Measurements from ENCODE around the gene RAD51D. TPM values are rescaled to one million over a fixed set of nuclear protein-coding genes. Genes with fewer than 3 reads are reported as not detected.
A peak's percentile ranks its signal among the peaks of the same experiment; 100 is the strongest.

RAD51D gene
- polyA plus RNA-seq, 1 of the 3 experiments (the other 2 are of a cell fraction), result 11.6 TPM

- peak overlapping the region; percentile 71 to 81 for H3K27ac ChIP-seq (ENCODE audit: low read depth in 2 of 2, low read length in 1 of 2)
- no peaks in the 10 kb centered on the region for H3K27me3 ChIP-seq (ENCODE audit: insufficient read depth)
- ChIA-PET CTCF (interaction anchor here (0.7 to 2.3 kb wide), 25 partner anchors 9 to 644 kb away, joined by 3 to 22 read pairs (median 4); partner anchors contain the start of gene RAD51D), POLR2A (interaction anchor here (0.6 kb wide), 1 partner anchor 115 kb away, joined by 3 read pairs; no protein-coding TSS in a partner anchor)
- H3K9me3 ChIP-seq, result no peaks in the 10 kb centered on the region
- DNase-seq, result peak; percentile 96
- H3K4me1 ChIP-seq (ENCODE audit: control insufficient read depth in 1 of 2, insufficient read depth in 2 of 2, low read depth in 1 of 2, low read length in 1 of 2), result peaks cover 12 to 22% of the 10 kb centered on the region in 2 experiments; a peak in 3 of 4 replicates
- H2AFZ ChIP-seq (ENCODE audit: low read depth), result peak overlapping the region; percentile 86
- H3K4me2 ChIP-seq, result peak overlapping the region; percentile 95
- H3K36me3 ChIP-seq (replicated peaks in 1 of 2; ENCODE audit: control insufficient read depth in 1 of 2, insufficient read depth in 2 of 2, low read length in 1 of 2), result no peaks in the 10 kb centered on the region
- peaks cover 11% of the 10 kb centered on the region for H3F3A ChIP-seq (replicated peaks; ENCODE audit: insufficient read depth)
- H3K9me2 ChIP-seq, result no peaks in the 10 kb centered on the region
- peaks cover 44% of the 10 kb centered on the region for H3K79me2 ChIP-seq (ENCODE audit: insufficient read depth)
- H3K4me3 ChIP-seq (ENCODE audit: low read depth in 2 of 2, low read length in 1 of 2), result peak overlapping the region; percentile 83 to 92
- peak overlapping the region; percentile 86 for H3K9ac ChIP-seq
- 0% methylated on average over 17 of the region's 80 CpGs for WGBS (ENCODE audit: low lambda C conversion rate)
- H4K20me1 ChIP-seq (ENCODE audit: insufficient read depth), result no peaks in the 10 kb centered on the region
- TF ChIP-seq EZH2phosphoT487 (IDR thresholded peaks at IDR 0.05; ENCODE audit: borderline replicate concordance, low read depth) (no peak), TAF1 (IDR thresholded peaks at IDR 0.05; ENCODE audit: borderline replicate concordance, low read depth, low read length) (peak; percentile 29; the same call in 1 of the 2 replicates), GABPA (IDR thresholded peaks at IDR 0.05; ENCODE audit: low read depth) (no peak), ELF1 (IDR thresholded peaks at IDR 0.05) (no peak), TCF12 (IDR thresholded peaks at IDR 0.05) (no peak; the same call in 1 of the 2 replicates), RAD21 (IDR thresholded peaks at IDR 0.05; ENCODE audit: low read length) (peak; percentile 57), RXRA (IDR thresholded peaks at IDR 0.05; ENCODE audit: borderline replicate concordance, low read depth) (no peak), TEAD4 (IDR thresholded peaks at IDR 0.05; ENCODE audit: borderline replicate concordance, insufficient read depth) (no peak), SMC3 (IDR thresholded peaks at IDR 0.05; ENCODE audit: low read depth, low read length) (peak; percentile 77), SIN3A (IDR thresholded peaks at IDR 0.05; ENCODE audit: borderline replicate concordance, low read depth, low read length) (peak; percentile 39; the same call in 1 of the 2 replicates), MAX (IDR thresholded peaks at IDR 0.05; ENCODE audit: low read depth) (no peak; the same call in 1 of the 2 replicates), FOSL2 (IDR thresholded peaks at IDR 0.05; ENCODE audit: borderline replicate concordance, low read depth) (no peak), GATA2 (CRISPR knock-in tag; IDR thresholded peaks at IDR 0.05) (no peak), PBX3 (IDR thresholded peaks at IDR 0.05) (no peak), MEF2A (IDR thresholded peaks at IDR 0.05; ENCODE audit: borderline replicate concordance, low read depth) (no peak), JUND (IDR thresholded peaks at IDR 0.05) (no peak), RCOR1 (IDR thresholded peaks at IDR 0.05; ENCODE audit: low read length) (no peak), FOXM1 (IDR thresholded peaks at IDR 0.05; ENCODE audit: low read depth) (no peak), CHD2 (IDR thresholded peaks at IDR 0.05; ENCODE audit: low read length, partially characterized antibody) (peak; percentile 38), POLR2AphosphoS5 (IDR thresholded peaks at IDR 0.05; ENCODE audit: low read depth, low read length) (peak; percentile 27; the same call in 1 of the 2 replicates), EP300 (IDR thresholded peaks at IDR 0.05; ENCODE audit: borderline replicate concordance in 1 of 2, low read depth in 1 of 2, low read length in 1 of 2) (0 out of 4 replicates have a peak, but pooled peaks of 1 of the 2 experiments have one; percentile 6), NRF1 (IDR thresholded peaks at IDR 0.05; ENCODE audit: low read depth, low read length) (no peak), RFX5 (IDR thresholded peaks at IDR 0.05; ENCODE audit: low read length) (no peak)
- TF ChIP-seq, protein P1, sequence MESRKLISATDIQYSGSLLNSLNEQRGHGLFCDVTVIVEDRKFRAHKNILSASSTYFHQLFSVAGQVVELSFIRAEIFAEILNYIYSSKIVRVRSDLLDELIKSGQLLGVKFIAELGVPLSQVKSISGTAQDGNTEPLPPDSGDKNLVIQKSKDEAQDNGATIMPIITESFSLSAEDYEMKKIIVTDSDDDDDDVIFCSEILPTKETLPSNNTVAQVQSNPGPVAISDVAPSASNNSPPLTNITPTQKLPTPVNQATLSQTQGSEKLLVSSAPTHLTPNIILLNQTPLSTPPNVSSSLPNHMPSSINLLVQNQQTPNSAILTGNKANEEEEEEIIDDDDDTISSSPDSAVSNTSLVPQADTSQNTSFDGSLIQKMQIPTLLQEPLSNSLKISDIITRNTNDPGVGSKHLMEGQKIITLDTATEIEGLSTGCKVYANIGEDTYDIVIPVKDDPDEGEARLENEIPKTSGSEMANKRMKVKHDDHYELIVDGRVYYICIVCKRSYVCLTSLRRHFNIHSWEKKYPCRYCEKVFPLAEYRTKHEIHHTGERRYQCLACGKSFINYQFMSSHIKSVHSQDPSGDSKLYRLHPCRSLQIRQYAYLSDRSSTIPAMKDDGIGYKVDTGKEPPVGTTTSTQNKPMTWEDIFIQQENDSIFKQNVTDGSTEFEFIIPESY (IDR thresholded peaks at IDR 0.05; ENCODE audit: borderline replicate concordance, low read depth), result no peak
- TF ChIP-seq, protein P2, sequence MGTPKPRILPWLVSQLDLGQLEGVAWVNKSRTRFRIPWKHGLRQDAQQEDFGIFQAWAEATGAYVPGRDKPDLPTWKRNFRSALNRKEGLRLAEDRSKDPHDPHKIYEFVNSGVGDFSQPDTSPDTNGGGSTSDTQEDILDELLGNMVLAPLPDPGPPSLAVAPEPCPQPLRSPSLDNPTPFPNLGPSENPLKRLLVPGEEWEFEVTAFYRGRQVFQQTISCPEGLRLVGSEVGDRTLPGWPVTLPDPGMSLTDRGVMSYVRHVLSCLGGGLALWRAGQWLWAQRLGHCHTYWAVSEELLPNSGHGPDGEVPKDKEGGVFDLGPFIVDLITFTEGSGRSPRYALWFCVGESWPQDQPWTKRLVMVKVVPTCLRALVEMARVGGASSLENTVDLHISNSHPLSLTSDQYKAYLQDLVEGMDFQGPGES (IDR thresholded peaks at IDR 0.05; ENCODE audit: low read depth, low read length), result no peak
- TF ChIP-seq, protein P3, sequence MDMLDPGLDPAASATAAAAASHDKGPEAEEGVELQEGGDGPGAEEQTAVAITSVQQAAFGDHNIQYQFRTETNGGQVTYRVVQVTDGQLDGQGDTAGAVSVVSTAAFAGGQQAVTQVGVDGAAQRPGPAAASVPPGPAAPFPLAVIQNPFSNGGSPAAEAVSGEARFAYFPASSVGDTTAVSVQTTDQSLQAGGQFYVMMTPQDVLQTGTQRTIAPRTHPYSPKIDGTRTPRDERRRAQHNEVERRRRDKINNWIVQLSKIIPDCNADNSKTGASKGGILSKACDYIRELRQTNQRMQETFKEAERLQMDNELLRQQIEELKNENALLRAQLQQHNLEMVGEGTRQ (IDR thresholded peaks at IDR 0.05; ENCODE audit: borderline replicate concordance, low read depth, low read length), result no peak
Observed at GRCh38 chr17:35088881-35089585, 30.6 kb downstream of the RAD51D start.
